H9 (cell line): Measurements from ENCODE around the gene CPNE5. TPM values are rescaled to one million over a fixed set of nuclear protein-coding genes. Genes with fewer than 3 reads are reported as not detected.

Experiments used
- DNase-seq: peaks from one replicate; pipeline ENCODE4 v3.0.0-alpha.2; 2017
- H2AFZ ChIP-seq: one replicate; pipeline ENCODE4 v1.6.1; 2013; ENCODE audit warnings: mild to moderate bottlenecking, low read length, control low read depth, moderate library complexity
- H2AK5ac ChIP-seq: 2 replicates; pipeline ENCODE4 v1.6.1; 2013; ENCODE audit warnings: low read length, control low read depth, mixed read lengths; ENCODE audit not compliant: insufficient read length
- H2BK120ac ChIP-seq: one replicate; pipeline ENCODE4 v1.6.1; 2013; ENCODE audit warnings: low read depth, mild to moderate bottlenecking, low read length, control low read depth, inconsistent platforms; ENCODE audit not compliant: poor library complexity, severe bottlenecking
- H2BK12ac ChIP-seq: 2 replicates; pipeline ENCODE4 v1.6.1; 2013; ENCODE audit warnings: low read length, control low read depth, mixed read lengths, low read depth; ENCODE audit not compliant: insufficient read length
- H2BK15ac ChIP-seq: 2 replicates; pipeline ENCODE4 v1.6.1; 2013; ENCODE audit warnings: low read depth, low read length, control low read depth
- H2BK20ac ChIP-seq: one replicate; pipeline ENCODE4 v1.6.1; 2013; ENCODE audit warnings: low read depth, mild to moderate bottlenecking, low read length, control low read depth, inconsistent platforms; ENCODE audit not compliant: poor library complexity, severe bottlenecking
- H2BK5ac ChIP-seq: 2 replicates; pipeline ENCODE4 v1.6.1; 2013; ENCODE audit warnings: low read length, control low read depth, mixed read lengths; ENCODE audit not compliant: insufficient read length
- H3K14ac ChIP-seq: 2 replicates; pipeline ENCODE4 v1.6.1; 2013; ENCODE audit warnings: low read length, control low read depth; ENCODE audit not compliant: insufficient read depth
- H3K18ac ChIP-seq: 2 replicates; pipeline ENCODE4 v1.6.1; 2013; ENCODE audit warnings: low read depth, mild to moderate bottlenecking, mixed read lengths, low read length, control low read depth; ENCODE audit not compliant: insufficient read length
- H3K23ac ChIP-seq: 2 replicates; pipeline ENCODE4 v1.6.1; 2013; ENCODE audit warnings: low read length, control low read depth, mixed read lengths, low read depth; ENCODE audit not compliant: insufficient read length
- H3K23me2 ChIP-seq: 2 replicates; pipeline ENCODE4 v1.6.1; 2013; ENCODE audit warnings: low read depth, mild to moderate bottlenecking, mixed read lengths, low read length, control low read depth; ENCODE audit not compliant: insufficient read length, poor library complexity, severe bottlenecking
- H3K27ac ChIP-seq: 2 replicates; pipeline ENCODE4 v1.5.1; 2013; ENCODE audit warnings: low read length, control low read depth, mixed read lengths, low read depth; ENCODE audit not compliant: insufficient read length
- H3K27me3 ChIP-seq: 2 replicates; pipeline ENCODE4 v1.6.1; 2013; ENCODE audit warnings: low read length, control low read depth, inconsistent platforms; ENCODE audit not compliant: insufficient read depth
- H3K4ac ChIP-seq: 2 replicates; pipeline ENCODE4 v1.6.1; 2013; ENCODE audit warnings: low read depth, mild to moderate bottlenecking, control low read depth, inconsistent platforms, low read length, moderate library complexity
- H3K4me1 ChIP-seq: 2 replicates; pipeline ENCODE4 v1.6.1; 2013; ENCODE audit warnings: low read length, control low read depth, inconsistent platforms; ENCODE audit not compliant: insufficient read depth
- H3K4me2 ChIP-seq: 2 replicates; pipeline ENCODE4 v1.6.1; 2013; ENCODE audit warnings: low read length, control low read depth, mixed read lengths; ENCODE audit not compliant: insufficient read length, insufficient read depth
- H3K56ac ChIP-seq: 2 replicates; pipeline ENCODE4 v1.6.1; 2013; ENCODE audit warnings: low read depth, mild to moderate bottlenecking, mixed read lengths, low read length, control low read depth; ENCODE audit not compliant: insufficient read length
- H3K79me1 ChIP-seq: 2 replicates; pipeline ENCODE4 v1.6.1; 2013; ENCODE audit warnings: low read depth, mild to moderate bottlenecking, moderate library complexity, low read length, control low read depth, inconsistent platforms; ENCODE audit not compliant: insufficient read depth, poor library complexity, severe bottlenecking
- H3K79me2 ChIP-seq: 2 replicates; pipeline ENCODE4 v1.6.1; 2013; ENCODE audit warnings: low read length, control low read depth, inconsistent platforms; ENCODE audit not compliant: insufficient read depth
- H3K9ac ChIP-seq: 2 replicates; pipeline ENCODE4 v1.6.1; 2013; ENCODE audit warnings: low read length, control low read depth, mixed read lengths; ENCODE audit not compliant: insufficient read length; ENCODE audit errors: extremely low read depth
- H3K9me3 ChIP-seq: one replicate; pipeline ENCODE4 v1.6.1; 2013; ENCODE audit warnings: low read depth, low read length, inconsistent platforms; ENCODE audit not compliant: control insufficient read depth
- H3T11ph ChIP-seq: one replicate; pipeline ENCODE4 v1.6.1; 2013; ENCODE audit warnings: mild to moderate bottlenecking, low read length, control low read depth, inconsistent platforms
- H4K20me1 ChIP-seq: one replicate; pipeline ENCODE4 v1.6.1; 2013; ENCODE audit not compliant: control insufficient read depth, insufficient read length, insufficient read depth
- H4K5ac ChIP-seq: 2 replicates; pipeline ENCODE4 v1.6.1; 2013; ENCODE audit warnings: low read depth, mild to moderate bottlenecking, mixed read lengths, low read length, control low read depth; ENCODE audit not compliant: insufficient read length
- H4K8ac ChIP-seq: replicated peaks from 2 replicates; pipeline ENCODE4 v1.6.1; 2013; ENCODE audit warnings: low read length, control low read depth, mixed read lengths, low read depth; ENCODE audit not compliant: insufficient read length
- H4K91ac ChIP-seq: 2 replicates; pipeline ENCODE4 v1.6.1; 2013; ENCODE audit warnings: low read depth, mild to moderate bottlenecking, moderate library complexity, mixed read lengths, low read length, control low read depth; ENCODE audit not compliant: insufficient read length
- H3K27ac Mint-ChIP-seq, 3 experiments: 2 replicates in 2 of 3; 3 replicates in 1 of 3; pipeline ENCODE4 v1.8.0; 2020 to 2021; ENCODE audit warnings: mixed read lengths in 3 of 3, mild to moderate bottlenecking in 1 of 3, moderate library complexity in 1 of 3
- H3K27me3 Mint-ChIP-seq: 2 replicates; pipeline ENCODE4 v1.8.0; 2021; ENCODE audit warnings: low read depth, mild to moderate bottlenecking, moderate library complexity, mixed read lengths
- H3K36me3 Mint-ChIP-seq, 3 experiments: 2 replicates in 2 of 3; 3 replicates in 1 of 3; pipeline ENCODE4 v1.8.0; 2020 to 2021; ENCODE audit warnings: low read depth in 3 of 3, mixed read lengths in 3 of 3; ENCODE audit not compliant: insufficient read depth in 1 of 3
- H3K4me1 Mint-ChIP-seq, 2 experiments: 2 replicates each; pipeline ENCODE4 v1.8.0; 2020; ENCODE audit warnings: mixed read lengths in 2 of 2
- H3K4me3 Mint-ChIP-seq, 2 experiments: 2 replicates in 1 of 2; 3 replicates in 1 of 2; pipeline ENCODE4 v1.8.0; 2020 to 2021; ENCODE audit warnings: mild to moderate bottlenecking in 2 of 2, mixed read lengths in 2 of 2, moderate library complexity in 1 of 2
- H3K9me3 Mint-ChIP-seq, 2 experiments: 2 replicates in 1 of 2; 3 replicates in 1 of 2; pipeline ENCODE4 v1.8.0; 2020; ENCODE audit warnings: mild to moderate bottlenecking in 2 of 2, mixed read lengths in 2 of 2, moderate library complexity in 1 of 2
- whole genome bisulfite sequencing: extraction: QIAGEN DNeasy Blood & Tissue Kit; methylation state at CpG from one replicate; pipeline ENCODE4 v1.1.7; 2013; ENCODE audit warnings: missing lambda C conversion rate, low lambda C conversion rate, mixed read lengths; ENCODE audit not compliant: insufficient read length; ENCODE audit errors: extremely low coverage; 5-methylcytosine and 5-hydroxymethylcytosine counted together
- total RNA-seq: library from RNA; stranded (reverse); gene quantifications from 2 replicates; pipeline ENCODE4 v1.2.1, GENCODE V29; 2021
- TF ChIP-seq, protein P1 (sequence below): fragments of 200-600 bp; sonication (generic); conservative IDR thresholded peaks from 3 replicates; pipeline ENCODE4 v1.8.0; 2021; ENCODE audit warnings: antibody characterized with exemption, mild to moderate bottlenecking

The CPNE5 gene
- total RNA-seq, 1 experiment from 2014 or later, result 0.52 TPM

DNA sequence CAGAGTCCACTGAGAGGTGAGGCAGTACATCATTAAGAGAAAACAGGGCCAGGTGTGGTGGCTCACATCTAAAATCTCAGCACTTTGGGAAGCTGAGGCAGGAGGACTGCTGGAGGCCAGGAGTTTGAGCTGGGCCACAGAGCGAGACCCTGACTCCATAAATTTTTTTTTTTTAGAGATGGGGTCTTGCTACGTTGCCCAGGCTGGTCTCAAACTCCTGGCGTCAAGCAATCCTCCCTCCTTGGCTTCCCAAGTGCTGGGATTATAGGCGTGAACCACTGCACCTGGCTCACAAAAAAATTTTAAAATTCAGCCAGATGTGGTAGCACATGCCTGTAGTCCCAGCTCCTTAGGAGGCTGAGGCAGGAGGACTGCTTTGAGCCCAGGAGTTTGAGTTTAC lies 18.1 kb upstream of the CPNE5 start:
- Histone ChIP-seq H2BK15ac (no peak overlapping the region), H2AK5ac (no peak overlapping the region), H3K4me1 (peaks cover 2% of the 10 kb centered on the region; the same call in 1 of the 2 replicates), H3K18ac (no peak overlapping the region), H4K20me1 (peaks cover 2% of the 10 kb centered on the region), H2AFZ (no peak overlapping the region), H3K79me1 (peaks cover 4% of the 10 kb centered on the region), H4K8ac (no peak overlapping the region), H2BK5ac (no peak overlapping the region), H2BK20ac (no peak overlapping the region), H3K27me3 (no peaks in the 10 kb centered on the region), H4K5ac (no peak overlapping the region), H2BK12ac (no peak overlapping the region), H3K9ac (no peak overlapping the region), H3K14ac (no peak overlapping the region), H3K79me2 (peaks cover 2% of the 10 kb centered on the region; the same call in 1 of the 2 replicates), H3T11ph (no peak overlapping the region), H3K27ac (no peak overlapping the region), H4K91ac (no peak overlapping the region), H3K4me2 (no peak overlapping the region), H2BK120ac (no peak overlapping the region), H3K23me2 (no peaks in the 10 kb centered on the region), H3K23ac (no peak overlapping the region), H3K4ac (no peak overlapping the region), H3K9me3 (no peaks in the 10 kb centered on the region), H3K56ac (no peak overlapping the region)
- H3K36me3 Mint-ChIP-seq, result peaks cover 29 to 76% (median 60%) of the 10 kb centered on the region in 3 experiments
- peak overlapping the region in 1 of 2 experiments; percentile 43; a peak in 1 of 5 replicates for H3K4me3 Mint-ChIP-seq
- no peak for DNase-seq
- H3K4me1 Mint-ChIP-seq, result peaks cover 20 to 24% of the 10 kb centered on the region in 2 experiments
- H3K27me3 Mint-ChIP-seq, result no peaks in the 10 kb centered on the region; the same call in 1 of the 2 replicates
- H3K27ac Mint-ChIP-seq, result 0 out of 7 replicates have a peak overlapping the region, but pooled peaks of 1 of the 3 experiments have one; percentile 49
- no peaks in the 10 kb centered on the region; a peak in 1 of 5 replicates for H3K9me3 Mint-ChIP-seq
- TF ChIP-seq, protein P1, sequence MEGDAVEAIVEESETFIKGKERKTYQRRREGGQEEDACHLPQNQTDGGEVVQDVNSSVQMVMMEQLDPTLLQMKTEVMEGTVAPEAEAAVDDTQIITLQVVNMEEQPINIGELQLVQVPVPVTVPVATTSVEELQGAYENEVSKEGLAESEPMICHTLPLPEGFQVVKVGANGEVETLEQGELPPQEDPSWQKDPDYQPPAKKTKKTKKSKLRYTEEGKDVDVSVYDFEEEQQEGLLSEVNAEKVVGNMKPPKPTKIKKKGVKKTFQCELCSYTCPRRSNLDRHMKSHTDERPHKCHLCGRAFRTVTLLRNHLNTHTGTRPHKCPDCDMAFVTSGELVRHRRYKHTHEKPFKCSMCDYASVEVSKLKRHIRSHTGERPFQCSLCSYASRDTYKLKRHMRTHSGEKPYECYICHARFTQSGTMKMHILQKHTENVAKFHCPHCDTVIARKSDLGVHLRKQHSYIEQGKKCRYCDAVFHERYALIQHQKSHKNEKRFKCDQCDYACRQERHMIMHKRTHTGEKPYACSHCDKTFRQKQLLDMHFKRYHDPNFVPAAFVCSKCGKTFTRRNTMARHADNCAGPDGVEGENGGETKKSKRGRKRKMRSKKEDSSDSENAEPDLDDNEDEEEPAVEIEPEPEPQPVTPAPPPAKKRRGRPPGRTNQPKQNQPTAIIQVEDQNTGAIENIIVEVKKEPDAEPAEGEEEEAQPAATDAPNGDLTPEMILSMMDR, result no peak
- no CpG with 5 or more reads among the region's 4 CpGs for WGBS
